ENCODE data around the gene CLTB. TPM values are rescaled to one million over a fixed set of nuclear protein-coding genes. Genes with fewer than 3 reads are reported as not detected.
A peak's percentile ranks its signal among the peaks of the same experiment; 100 is the strongest.

The CLTB gene
- total and polyA plus RNA-seq, 2 of the 13 experiments (the other 11 are each of a cell fraction or from before 2014, with no cell fraction given), result 23.3 to 33.8 TPM

DNA sequence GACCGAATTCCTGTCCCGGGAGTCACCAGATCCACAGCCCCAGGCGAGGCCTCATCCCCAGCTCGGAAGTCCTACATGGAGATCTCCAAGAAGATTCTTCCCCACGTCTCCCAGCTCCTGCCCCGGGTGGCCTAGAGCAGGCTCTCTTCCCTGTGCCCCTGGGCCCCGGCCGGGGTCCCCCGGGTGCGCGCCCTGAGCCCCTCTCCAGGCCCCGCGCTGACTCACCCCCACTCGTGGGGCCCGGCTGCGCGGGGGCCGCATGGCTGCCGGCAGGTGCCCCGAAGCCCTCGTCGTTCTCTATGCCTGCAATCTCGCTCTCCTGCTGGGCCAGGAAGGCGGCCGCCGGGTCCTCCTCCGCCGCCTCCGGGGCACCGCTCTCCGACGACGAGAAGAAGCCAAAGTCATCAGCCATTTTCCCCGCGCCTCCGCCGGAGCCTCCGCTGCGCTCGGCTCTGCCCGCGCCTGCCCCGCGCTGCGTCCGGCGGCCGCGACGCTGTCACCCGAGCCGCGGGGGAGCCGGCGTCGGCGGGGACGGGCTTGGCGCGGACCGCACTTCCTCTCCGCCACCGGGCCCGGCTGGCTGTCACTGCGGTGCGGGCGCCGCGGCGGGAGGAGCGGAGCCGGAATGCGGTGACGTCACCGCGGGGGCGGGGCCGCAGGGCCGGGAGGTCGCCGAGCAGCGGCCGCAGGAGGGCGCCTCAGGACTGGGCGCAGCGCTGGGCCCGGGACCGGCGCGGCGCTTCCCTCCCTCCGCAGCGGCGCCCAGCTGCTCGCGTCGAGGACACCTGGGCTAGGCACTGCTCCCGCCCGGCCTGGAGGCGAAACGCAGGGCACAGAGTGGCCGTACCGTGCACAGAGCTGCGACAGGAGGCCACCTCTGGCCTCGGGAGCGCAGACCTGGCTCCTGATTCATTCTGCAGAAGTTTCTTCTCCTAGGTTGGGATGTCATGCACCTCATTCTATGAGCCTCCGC, at the start of gene CLTB (continued):
- TF ChIP-seq REXO4 (CRISPR knock-in tag; IDR thresholded peaks at IDR 0.05; ENCODE audit: borderline replicate concordance) (no peak), ZNF230 (CRISPR knock-in tag; IDR thresholded peaks at IDR 0.05) (no peak), SYNCRIP (IDR thresholded peaks at IDR 0.05; ENCODE audit: insufficient read depth, low read depth, low read length) (no peak), ZXDC (CRISPR knock-in tag; IDR thresholded peaks at IDR 0.05) (no peak), ZNF790 (CRISPR knock-in tag; IDR thresholded peaks at IDR 0.05; ENCODE audit: borderline replicate concordance) (no peak; the same call in 1 of the 2 replicates), DNMT3B (CRISPR knock-in tag; conservative IDR thresholded peaks at IDR 0.05) (no peak), ZNF883 (CRISPR knock-in tag; IDR thresholded peaks at IDR 0.05; ENCODE audit: not compliant biosample characterization) (no peak), ZNF563 (CRISPR knock-in tag; IDR thresholded peaks at IDR 0.05) (peak; percentile 92), FOXM1 (CRISPR knock-in tag; IDR thresholded peaks at IDR 0.05) (no peak), DBP (CRISPR knock-in tag; IDR thresholded peaks at IDR 0.05; ENCODE audit: not compliant biosample characterization) (no peak), GMEB1 (CRISPR knock-in tag; IDR thresholded peaks at IDR 0.05; ENCODE audit: borderline replicate concordance) (peak; percentile 50), HMG20B (CRISPR knock-in tag; conservative IDR thresholded peaks at IDR 0.05) (no peak), FOSL2 (CRISPR knock-in tag; IDR thresholded peaks at IDR 0.05) (peak; percentile 58; the same call in 1 of the 2 replicates), KLF15 (CRISPR knock-in tag; IDR thresholded peaks at IDR 0.05; ENCODE audit: borderline replicate concordance) (no peak), ZBTB46 (CRISPR knock-in tag; IDR thresholded peaks at IDR 0.05; ENCODE audit: borderline replicate concordance) (no peak), E2F5 (CRISPR knock-in tag; conservative IDR thresholded peaks at IDR 0.05) (no peak; the same call in 1 of the 2 replicates), NFYB (CRISPR knock-in tag; IDR thresholded peaks at IDR 0.05) (no peak)
- TF ChIP-seq, protein P1, sequence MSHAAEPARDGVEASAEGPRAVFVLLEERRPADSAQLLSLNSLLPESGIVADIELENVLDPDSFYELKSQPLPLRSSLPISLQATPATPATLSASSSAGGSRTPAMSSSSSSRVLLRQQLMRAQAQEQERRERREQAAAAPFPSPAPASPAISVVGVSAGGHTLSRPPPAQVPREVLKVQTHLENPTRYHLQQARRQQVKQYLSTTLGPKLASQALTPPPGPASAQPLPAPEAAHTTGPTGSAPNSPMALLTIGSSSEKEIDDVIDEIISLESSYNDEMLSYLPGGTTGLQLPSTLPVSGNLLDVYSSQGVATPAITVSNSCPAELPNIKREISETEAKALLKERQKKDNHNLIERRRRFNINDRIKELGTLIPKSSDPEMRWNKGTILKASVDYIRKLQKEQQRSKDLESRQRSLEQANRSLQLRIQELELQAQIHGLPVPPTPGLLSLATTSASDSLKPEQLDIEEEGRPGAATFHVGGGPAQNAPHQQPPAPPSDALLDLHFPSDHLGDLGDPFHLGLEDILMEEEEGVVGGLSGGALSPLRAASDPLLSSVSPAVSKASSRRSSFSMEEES (CRISPR knock-in tag; IDR thresholded peaks at IDR 0.05), result peak; percentile 35; the same call in 1 of the 2 replicates

All from HepG2 (cell line).